ENCODE results near the gene VGLL3.
"Not testable (repeated sequence)": the region's sequence is repeated elsewhere in the genome, so short reads cannot be mapped to it uniquely, and the experiment has no call there.

VGLL3 gene

GRCh38 chr3:86978111-86978551 is 12.8 kb downstream of the VGLL3 start:
- no peak for TF ChIP-seq POLR2A (IDR thresholded peaks at IDR 0.05; ENCODE audit: low read length)
- no peak for DNase-seq

DNA sequence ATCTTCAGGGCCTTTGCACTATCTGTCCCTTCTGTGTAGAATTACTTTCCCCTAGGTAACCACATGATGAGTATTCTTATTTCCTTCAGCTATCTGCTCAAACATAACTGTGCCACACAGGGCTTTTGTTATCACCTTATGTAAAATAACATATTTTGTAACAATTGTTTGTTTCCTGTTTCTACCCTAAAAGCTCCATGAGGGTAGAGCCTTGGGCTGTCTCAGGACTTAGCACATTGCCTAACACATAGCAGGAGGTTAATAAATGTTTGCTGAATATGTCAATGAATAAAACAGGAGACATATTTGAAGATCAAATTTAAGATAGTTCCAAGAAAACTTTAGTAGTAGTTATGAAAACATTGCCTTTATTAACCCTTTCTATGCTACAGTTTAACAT is 14.7 kb downstream of the VGLL3 start:
- no peak for DNase-seq
- TF ChIP-seq GATA1 (IDR thresholded peaks at IDR 0.05; ENCODE audit: low read depth, low read length) (no peak), POLR2A (IDR thresholded peaks at IDR 0.05; ENCODE audit: low read length) (no peak)

DNA sequence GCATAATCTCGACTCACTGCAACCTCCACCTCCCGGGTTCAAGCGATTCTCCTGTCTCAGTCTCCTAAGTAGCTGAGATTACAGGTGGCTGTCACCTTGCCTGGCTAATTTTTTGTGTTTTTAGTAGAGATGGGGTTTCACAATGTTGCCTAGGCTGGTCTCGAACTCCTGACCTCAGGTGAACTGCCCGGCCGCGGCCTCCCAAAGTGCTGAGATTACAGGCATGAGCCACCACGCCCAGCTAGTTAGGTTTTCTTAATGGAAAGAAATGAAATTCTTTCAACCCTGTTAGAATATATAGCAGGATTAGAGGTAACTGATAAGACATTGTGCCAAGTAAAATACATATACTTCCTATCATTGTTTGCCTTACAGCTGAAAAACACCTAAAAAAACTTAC is 16.8 kb downstream of the VGLL3 start:
- DNase-seq: not testable (repeated sequence)

DNA sequence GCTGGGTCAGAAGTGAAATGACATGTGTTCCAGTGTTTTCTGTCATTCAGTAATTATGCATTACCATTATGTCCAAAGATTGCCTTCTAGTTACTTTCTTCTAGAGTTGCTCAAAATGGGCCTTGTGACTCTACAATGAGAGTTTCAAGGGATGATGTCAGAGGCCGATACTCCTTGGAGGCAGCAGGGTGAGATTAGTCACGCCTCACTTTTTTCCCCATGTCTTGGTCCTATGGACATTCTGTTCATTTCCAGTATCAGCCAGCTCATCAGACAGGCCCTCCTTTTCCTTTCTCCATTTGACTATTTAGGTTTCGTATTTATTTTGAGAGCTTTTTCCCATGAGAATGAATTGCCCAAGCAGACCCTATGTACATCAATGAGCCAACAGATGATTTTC is 17.5 kb downstream of the VGLL3 start:
- no peak for TF ChIP-seq POLR2A (IDR thresholded peaks at IDR 0.05; ENCODE audit: low read length)
- no peak for TF ChIP-seq GATA1 (IDR thresholded peaks at IDR 0.05; ENCODE audit: low read depth, low read length)
- DNase-seq: no peak

DNA sequence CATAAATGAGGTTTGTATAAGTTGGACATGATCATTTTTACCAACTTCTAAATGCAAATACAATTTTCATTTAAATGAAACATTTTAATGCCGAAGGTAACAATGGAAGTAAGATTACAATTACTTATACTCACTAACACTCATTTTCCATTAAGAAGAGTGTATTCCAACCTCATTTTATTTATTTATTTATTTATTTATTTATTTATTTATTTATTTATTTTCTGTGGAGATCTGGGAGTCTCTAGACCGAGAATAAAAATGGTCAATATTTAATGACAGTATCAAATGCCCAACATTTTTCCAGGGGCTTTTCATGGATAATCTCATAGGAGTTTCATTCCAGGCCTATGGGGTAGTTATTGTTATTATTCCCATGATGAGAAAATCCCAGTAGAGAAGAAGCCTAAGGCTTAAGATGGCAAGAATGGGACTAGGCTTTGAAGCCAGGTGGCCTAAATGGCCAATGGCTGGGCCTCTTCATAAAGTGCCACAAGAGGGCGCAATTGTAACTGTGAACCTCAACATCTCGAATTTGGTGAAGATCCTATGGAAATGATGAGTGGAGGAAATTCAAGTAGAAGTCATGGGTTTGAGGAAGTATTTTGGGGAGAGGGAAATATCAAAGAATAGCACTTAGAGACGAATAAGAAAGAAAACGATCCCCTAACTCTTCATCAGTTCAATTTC is 21.3 kb downstream of the VGLL3 start:
- peak; percentile 49 to 68 for DNase-seq
- TF ChIP-seq POLR2A (IDR thresholded peaks at IDR 0.05; ENCODE audit: low read length) (no peak), GATA1 (IDR thresholded peaks at IDR 0.05; ENCODE audit: low read depth, low read length) (no peak)

- TF ChIP-seq POLR2A (IDR thresholded peaks at IDR 0.05; ENCODE audit: low read length): no peak
- no peak for TF ChIP-seq GATA1 (IDR thresholded peaks at IDR 0.05; ENCODE audit: low read depth, low read length)
- DNase-seq: no peak
These were observed 22.6 kb downstream of the VGLL3 start for GRCh38 chr3:86968244-86968932.

GRCh38 chr3:86967062-86967461 is 23.9 kb downstream of the VGLL3 start:
- no peak for DNase-seq
- TF ChIP-seq POLR2A (IDR thresholded peaks at IDR 0.05; ENCODE audit: low read length): no peak
- TF ChIP-seq GATA1 (IDR thresholded peaks at IDR 0.05; ENCODE audit: low read depth, low read length): no peak

GRCh38 chr3:86965166-86965565 is 25.8 kb downstream of the VGLL3 start:
- DNase-seq: no peak
- no peak for TF ChIP-seq GATA1 (IDR thresholded peaks at IDR 0.05; ENCODE audit: low read depth, low read length)
- no peak for TF ChIP-seq POLR2A (IDR thresholded peaks at IDR 0.05; ENCODE audit: low read length)

- no peak for DNase-seq
These were observed 27.3 kb downstream of the VGLL3 start for GRCh38 chr3:86963611-86964010.

DNA sequence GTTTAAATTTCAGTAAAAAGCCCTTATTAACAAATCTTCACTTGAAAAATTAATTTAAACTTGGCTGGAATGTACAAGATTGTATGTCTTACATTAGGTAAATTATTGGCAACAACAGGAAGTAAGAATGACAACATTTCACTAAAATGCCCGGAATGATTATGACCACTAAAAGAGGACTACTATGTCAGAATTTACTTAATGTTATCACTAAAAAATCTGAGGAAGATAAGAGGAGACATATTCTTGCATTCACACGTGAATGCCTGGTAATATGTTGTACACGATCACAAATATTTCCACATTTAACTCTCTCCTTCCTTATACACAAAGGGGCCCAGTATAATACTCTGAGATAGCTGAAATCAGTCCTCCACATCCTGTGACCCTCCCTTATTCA is 29.7 kb downstream of the VGLL3 start:
- DNase-seq: no peak
- TF ChIP-seq POLR2A (IDR thresholded peaks at IDR 0.05; ENCODE audit: low read length): no peak
- no peak for TF ChIP-seq GATA1 (IDR thresholded peaks at IDR 0.05; ENCODE audit: low read depth, low read length)

More at GRCh38 chr3:86963611-86964010, 27.3 kb downstream of the VGLL3 start:
- TF ChIP-seq GATA1 (IDR thresholded peaks at IDR 0.05; ENCODE audit: low read depth, low read length): no peak
- TF ChIP-seq POLR2A (IDR thresholded peaks at IDR 0.05; ENCODE audit: low read length): no peak

DNA sequence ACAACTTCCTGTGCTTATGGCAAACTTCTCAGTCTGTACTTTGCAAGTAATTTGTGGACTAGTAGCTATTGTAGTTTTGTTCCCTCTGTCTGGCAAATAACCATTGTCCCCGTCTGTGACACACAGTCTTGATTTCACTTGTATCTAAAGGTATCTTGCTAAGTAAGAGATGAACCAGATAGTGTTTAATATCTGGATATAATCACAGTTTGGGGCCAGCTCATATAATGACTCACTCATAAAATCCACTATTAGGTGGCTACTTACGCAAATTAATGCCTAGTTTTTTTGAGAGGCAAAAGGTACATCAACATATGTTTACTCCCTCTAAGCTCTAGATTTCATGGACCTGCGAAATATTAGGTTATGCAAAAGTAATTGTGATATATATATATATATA is 30.4 kb downstream of the VGLL3 start:
- no peak for DNase-seq
- TF ChIP-seq GATA1 (IDR thresholded peaks at IDR 0.05; ENCODE audit: low read depth, low read length): no peak
- no peak for TF ChIP-seq POLR2A (IDR thresholded peaks at IDR 0.05; ENCODE audit: low read length)

- no peak for DNase-seq
- TF ChIP-seq POLR2A (IDR thresholded peaks at IDR 0.05; ENCODE audit: low read length) (no peak), GATA1 (IDR thresholded peaks at IDR 0.05; ENCODE audit: low read depth, low read length) (no peak)
These were observed 32.4 kb downstream of the VGLL3 start for GRCh38 chr3:86958534-86958933.

- TF ChIP-seq POLR2A (IDR thresholded peaks at IDR 0.05; ENCODE audit: low read length): no peak
- no peak for TF ChIP-seq GATA1 (IDR thresholded peaks at IDR 0.05; ENCODE audit: low read depth, low read length)
- no peak for DNase-seq
These were observed 36.2 kb downstream of the VGLL3 start for GRCh38 chr3:86954747-86955146.

DNA sequence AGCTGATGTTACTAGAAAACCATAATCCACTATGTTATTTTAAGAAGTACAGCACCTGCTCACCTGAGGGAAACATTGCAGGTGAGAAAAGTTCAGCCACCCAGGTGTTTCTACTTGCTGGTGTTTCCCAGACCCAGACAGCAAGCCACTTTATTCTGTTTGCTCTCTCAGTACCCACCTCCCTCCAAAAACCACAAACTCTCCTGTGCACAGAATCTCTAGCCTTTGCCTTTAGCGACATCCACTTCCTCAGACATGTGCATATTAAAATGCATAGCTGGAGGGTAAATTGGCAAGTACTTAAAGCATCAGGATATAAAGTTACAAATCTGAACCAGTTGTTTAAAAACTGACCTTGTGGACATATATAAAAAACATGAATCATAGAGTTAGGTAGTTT is 36.7 kb downstream of the VGLL3 start:
- no peak for DNase-seq
- no peak for TF ChIP-seq POLR2A (IDR thresholded peaks at IDR 0.05; ENCODE audit: low read length)
- TF ChIP-seq GATA1 (IDR thresholded peaks at IDR 0.05; ENCODE audit: low read depth, low read length): no peak

DNA sequence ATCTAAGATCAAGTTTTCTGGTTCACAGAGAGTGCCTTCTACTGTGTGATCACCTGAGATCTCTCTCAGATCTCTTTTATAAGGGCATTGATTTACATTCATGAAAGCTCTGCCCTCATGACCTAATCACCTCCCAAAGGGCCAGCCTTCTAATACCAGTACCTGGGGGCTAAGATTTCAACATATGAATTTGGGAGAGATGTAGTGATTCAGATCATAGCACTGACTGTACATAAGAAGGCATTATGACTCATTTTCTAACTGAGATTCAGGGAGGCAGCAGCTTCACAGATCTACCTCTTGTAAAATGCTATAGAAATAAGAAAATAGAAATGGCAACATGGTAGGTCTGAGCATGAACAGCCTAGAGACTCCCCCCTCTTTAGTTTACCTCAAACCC is 39.6 kb downstream of the VGLL3 start:
- DNase-seq: no peak
- TF ChIP-seq GATA1 (IDR thresholded peaks at IDR 0.05; ENCODE audit: low read depth, low read length): no peak
- no peak for TF ChIP-seq POLR2A (IDR thresholded peaks at IDR 0.05; ENCODE audit: low read length)
